Body of pancreas (tissue), 4 donors: Measurements from ENCODE around the gene PSORS1C1.

Experiments used
- CTCF ChIP-seq, 7 experiments: fragments of 450-650 bp in 4 of 7; fragments of 200-600 bp in 3 of 7; sonication (generic) in 3 of 7; IDR thresholded peaks; one replicate each; pipeline ENCODE4 v1.5.1; 2016 to 2019; ENCODE audit warnings: antibody characterized with exemption in 7 of 7
- POLR2A ChIP-seq, 3 donors: fragments of 450-650 bp; IDR thresholded peaks; one replicate each; pipeline ENCODE4 v1.6.1; 2016; ENCODE audit warnings: antibody characterized with exemption in 3 of 3, mild to moderate bottlenecking in 2 of 3

DNA sequence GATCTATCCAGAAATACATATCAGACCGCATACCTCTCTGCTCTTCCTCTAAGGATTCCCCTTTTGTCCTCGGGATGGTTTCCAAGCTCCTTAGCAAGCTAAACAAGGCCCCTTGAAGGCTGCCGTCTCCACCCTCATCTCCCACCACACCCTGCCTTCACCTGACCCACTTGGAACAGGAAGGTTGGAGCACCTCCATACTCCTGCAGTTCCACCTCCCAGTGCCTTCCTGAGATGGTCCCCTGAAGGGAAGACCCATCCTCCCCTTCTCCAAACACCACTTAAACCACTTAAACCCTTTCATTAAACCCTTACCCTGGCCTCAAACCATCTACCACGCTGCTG is 64.4 kb downstream of the PSORS1C1 start:
- TF ChIP-seq POLR2A (IDR thresholded peaks at IDR 0.05) (no peak), CTCF (IDR thresholded peaks at IDR 0.05) (no peak)
